ENCODE data around the gene IL10RA. TPM values are rescaled to one million over a fixed set of nuclear protein-coding genes. Genes with fewer than 3 reads are reported as not detected.

The IL10RA gene
- total RNA-seq, 2 experiments from 2014 or later, result 15.7 to 25.2 TPM

DNA sequence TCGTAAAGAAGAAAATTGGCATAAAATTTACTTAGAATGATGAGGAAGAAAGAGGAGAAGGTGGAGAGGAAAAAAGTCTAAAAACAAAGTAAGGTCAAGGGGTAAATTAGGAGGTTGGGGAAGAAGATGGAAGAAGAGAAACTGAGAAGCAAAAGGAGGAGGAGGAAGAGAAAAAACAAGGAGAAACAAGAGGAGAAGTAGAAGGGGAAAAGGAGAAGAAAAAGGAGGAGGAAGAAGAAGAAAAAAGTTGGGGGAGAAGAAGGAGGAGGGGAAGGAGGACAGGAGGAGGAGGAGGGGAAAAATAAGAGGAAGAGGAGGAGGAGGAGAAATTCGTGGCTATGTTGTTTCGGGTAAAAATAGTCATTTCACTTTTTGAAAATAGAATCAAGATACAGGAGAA is 42.4 kb downstream of the IL10RA start:
- Histone ChIP-seq H3K27ac (ENCODE audit: low read depth, low read length, poor library complexity, severe bottlenecking) (no peak overlapping the region), H3K36me3 (ENCODE audit: insufficient read depth, low read length) (no peaks in the 10 kb centered on the region), H3K9me3 (ENCODE audit: low read length) (peaks cover 11% of the 10 kb centered on the region; the same call in 1 of the 2 replicates), H3K4me3 (ENCODE audit: low read depth, low read length, poor library complexity, severe bottlenecking) (no peak overlapping the region), H3K9me2 (ENCODE audit: insufficient read depth, low read length) (no peaks in the 10 kb centered on the region), H3K79me2 (ENCODE audit: insufficient read depth, low read depth, low read length) (no peaks in the 10 kb centered on the region), H3K4me1 (ENCODE audit: insufficient read depth, low read length, poor library complexity, severe bottlenecking) (no peaks in the 10 kb centered on the region), H2AFZ (ENCODE audit: low read length) (no peak overlapping the region), H3K4me2 (ENCODE audit: low read length) (no peak overlapping the region), H4K20me1 (ENCODE audit: insufficient read depth, low read length) (no peaks in the 10 kb centered on the region)
- ChIA-PET CTCF (ENCODE audit: unreplicated experiment) (no interaction called here), POLR2A (no interaction called here)
- BruUV-seq (replicated peaks), result no TSS peak
- TF ChIP-seq EZH2phosphoT487 (IDR thresholded peaks at IDR 0.05; ENCODE audit: borderline replicate concordance, low read depth, low read length), result no peak
- TF ChIP-seq, protein P1, sequence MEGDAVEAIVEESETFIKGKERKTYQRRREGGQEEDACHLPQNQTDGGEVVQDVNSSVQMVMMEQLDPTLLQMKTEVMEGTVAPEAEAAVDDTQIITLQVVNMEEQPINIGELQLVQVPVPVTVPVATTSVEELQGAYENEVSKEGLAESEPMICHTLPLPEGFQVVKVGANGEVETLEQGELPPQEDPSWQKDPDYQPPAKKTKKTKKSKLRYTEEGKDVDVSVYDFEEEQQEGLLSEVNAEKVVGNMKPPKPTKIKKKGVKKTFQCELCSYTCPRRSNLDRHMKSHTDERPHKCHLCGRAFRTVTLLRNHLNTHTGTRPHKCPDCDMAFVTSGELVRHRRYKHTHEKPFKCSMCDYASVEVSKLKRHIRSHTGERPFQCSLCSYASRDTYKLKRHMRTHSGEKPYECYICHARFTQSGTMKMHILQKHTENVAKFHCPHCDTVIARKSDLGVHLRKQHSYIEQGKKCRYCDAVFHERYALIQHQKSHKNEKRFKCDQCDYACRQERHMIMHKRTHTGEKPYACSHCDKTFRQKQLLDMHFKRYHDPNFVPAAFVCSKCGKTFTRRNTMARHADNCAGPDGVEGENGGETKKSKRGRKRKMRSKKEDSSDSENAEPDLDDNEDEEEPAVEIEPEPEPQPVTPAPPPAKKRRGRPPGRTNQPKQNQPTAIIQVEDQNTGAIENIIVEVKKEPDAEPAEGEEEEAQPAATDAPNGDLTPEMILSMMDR (conservative IDR thresholded peaks at IDR 0.05; ENCODE audit: low read length), result no peak
- intact Hi-C loops (cut with micrococcal nuclease; ENCODE audit: unreplicated experiment), result no loop called here
- no peak for DNase-seq (ENCODE audit: low spot score)

DNA sequence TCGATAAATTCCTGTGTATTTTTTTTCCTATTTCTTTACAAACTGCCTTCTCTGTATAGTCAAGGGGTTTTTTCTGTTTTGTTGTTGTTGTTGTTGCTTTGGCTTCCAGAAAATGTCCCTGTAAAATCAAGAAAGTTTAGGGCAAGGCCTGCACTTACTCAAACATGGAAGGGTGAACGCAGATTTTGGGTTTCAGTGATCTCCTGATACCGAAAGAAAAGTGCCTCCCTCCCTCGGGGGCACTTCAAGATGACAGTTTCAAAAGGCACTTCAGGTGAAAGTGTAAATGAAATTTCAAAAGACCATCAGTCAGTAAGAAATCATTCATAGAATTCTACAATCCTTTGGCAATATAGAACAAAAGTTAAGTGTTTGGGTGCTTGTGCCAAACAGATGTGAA is 47.2 kb downstream of the IL10RA start:
- no peak for DNase-seq (ENCODE audit: low spot score)
- Histone ChIP-seq H3K4me3 (ENCODE audit: low read depth, low read length, poor library complexity, severe bottlenecking) (no peak overlapping the region), H2AFZ (ENCODE audit: low read length) (no peak overlapping the region), H3K9me2 (ENCODE audit: insufficient read depth, low read length) (no peaks in the 10 kb centered on the region), H3K4me2 (ENCODE audit: low read length) (no peak overlapping the region), H3K27ac (ENCODE audit: low read depth, low read length, poor library complexity, severe bottlenecking) (no peak overlapping the region), H3K36me3 (ENCODE audit: insufficient read depth, low read length) (no peaks in the 10 kb centered on the region), H4K20me1 (ENCODE audit: insufficient read depth, low read length) (no peaks in the 10 kb centered on the region), H3K4me1 (ENCODE audit: insufficient read depth, low read length, poor library complexity, severe bottlenecking) (no peaks in the 10 kb centered on the region), H3K9me3 (ENCODE audit: low read length) (no peaks in the 10 kb centered on the region), H3K79me2 (ENCODE audit: insufficient read depth, low read depth, low read length) (no peaks in the 10 kb centered on the region)
- no TSS peak for BruUV-seq (replicated peaks)
- intact Hi-C loops (cut with micrococcal nuclease; ENCODE audit: unreplicated experiment), result no loop called here
- ChIA-PET CTCF (ENCODE audit: unreplicated experiment) (no interaction called here), POLR2A (no interaction called here)
- TF ChIP-seq EZH2phosphoT487 (IDR thresholded peaks at IDR 0.05; ENCODE audit: borderline replicate concordance, low read depth, low read length), result no peak
- TF ChIP-seq, protein P1 (conservative IDR thresholded peaks at IDR 0.05; ENCODE audit: low read length), result no peak

DNA sequence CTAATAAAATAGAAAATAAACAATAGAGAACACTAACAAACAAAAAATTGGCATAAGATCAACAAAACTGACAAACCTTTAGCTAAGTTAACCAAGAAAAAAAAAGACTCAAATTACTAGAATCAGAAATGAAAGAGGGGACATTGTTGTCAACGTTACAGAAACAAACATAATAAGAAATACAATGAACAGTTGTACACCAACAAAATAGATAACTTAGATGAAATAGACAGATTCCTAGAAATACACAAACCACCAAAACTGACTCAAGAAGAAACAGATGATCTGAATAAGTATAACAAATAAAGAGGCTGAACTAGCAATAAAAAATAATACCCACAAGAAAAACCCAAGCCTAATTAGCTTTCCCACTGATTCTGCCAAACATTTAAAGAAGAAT is 55.9 kb downstream of the IL10RA start:
- no peak for DNase-seq (ENCODE audit: low spot score)
- intact Hi-C loops (cut with micrococcal nuclease; ENCODE audit: unreplicated experiment), result no loop called here

More for the DNA sequence above, 55.9 kb downstream of the IL10RA start:
- H3K9me2 ChIP-seq (ENCODE audit: insufficient read depth, low read length), result no peaks in the 10 kb centered on the region
- H3K9me3 ChIP-seq (ENCODE audit: low read length), result no peaks in the 10 kb centered on the region
- CTCF ChIA-PET (ENCODE audit: unreplicated experiment), result no interaction called here
- TF ChIP-seq, protein P1 (conservative IDR thresholded peaks at IDR 0.05; ENCODE audit: low read length), result no peak
- no peak for TF ChIP-seq EZH2phosphoT487 (IDR thresholded peaks at IDR 0.05; ENCODE audit: borderline replicate concordance, low read depth, low read length)
- H2AFZ ChIP-seq (ENCODE audit: low read length), result no peak overlapping the region
- H3K4me1 ChIP-seq (ENCODE audit: insufficient read depth, low read length, poor library complexity, severe bottlenecking), result no peaks in the 10 kb centered on the region
- no peaks in the 10 kb centered on the region for H3K36me3 ChIP-seq (ENCODE audit: insufficient read depth, low read length)
- H3K27ac ChIP-seq (ENCODE audit: low read depth, low read length, poor library complexity, severe bottlenecking), result no peak overlapping the region
- no peaks in the 10 kb centered on the region for H4K20me1 ChIP-seq (ENCODE audit: insufficient read depth, low read length)
- H3K4me3 ChIP-seq (ENCODE audit: low read depth, low read length, poor library complexity, severe bottlenecking), result no peak overlapping the region
- no peak overlapping the region for H3K4me2 ChIP-seq (ENCODE audit: low read length)
- POLR2A ChIA-PET, result interaction anchor here (0.6 to 0.7 kb wide), 4 partner anchors 11 to 162 kb away, joined by 3 to 4 read pairs (median 3); no protein-coding TSS in a partner anchor
- H3K79me2 ChIP-seq (ENCODE audit: insufficient read depth, low read depth, low read length), result no peaks in the 10 kb centered on the region
- BruUV-seq (replicated peaks), result no TSS peak

Data from OCI-LY7 (cell line).